Esophagus squamous epithelium (tissue), 4 donors: Measurements from ENCODE around the gene COL1A2.

Experiments used
- POLR2A ChIP-seq, 4 donors: fragments of 450-650 bp; IDR thresholded peaks; one replicate each; pipeline ENCODE4 v1.6.1; 2017; ENCODE audit warnings: antibody characterized with exemption in 4 of 4, mild to moderate bottlenecking in 4 of 4, moderate library complexity in 3 of 4
- TF ChIP-seq, protein P1 (sequence below), 6 experiments: fragments of 450-650 bp in 4 of 6; fragments of 200-600 bp in 2 of 6; sonication (generic) in 2 of 6; IDR thresholded peaks; one replicate each; pipeline ENCODE4 v1.5.1; 2016 to 2019; ENCODE audit warnings: antibody characterized with exemption in 6 of 6, mild to moderate bottlenecking in 4 of 6, moderate library complexity in 4 of 6

DNA sequence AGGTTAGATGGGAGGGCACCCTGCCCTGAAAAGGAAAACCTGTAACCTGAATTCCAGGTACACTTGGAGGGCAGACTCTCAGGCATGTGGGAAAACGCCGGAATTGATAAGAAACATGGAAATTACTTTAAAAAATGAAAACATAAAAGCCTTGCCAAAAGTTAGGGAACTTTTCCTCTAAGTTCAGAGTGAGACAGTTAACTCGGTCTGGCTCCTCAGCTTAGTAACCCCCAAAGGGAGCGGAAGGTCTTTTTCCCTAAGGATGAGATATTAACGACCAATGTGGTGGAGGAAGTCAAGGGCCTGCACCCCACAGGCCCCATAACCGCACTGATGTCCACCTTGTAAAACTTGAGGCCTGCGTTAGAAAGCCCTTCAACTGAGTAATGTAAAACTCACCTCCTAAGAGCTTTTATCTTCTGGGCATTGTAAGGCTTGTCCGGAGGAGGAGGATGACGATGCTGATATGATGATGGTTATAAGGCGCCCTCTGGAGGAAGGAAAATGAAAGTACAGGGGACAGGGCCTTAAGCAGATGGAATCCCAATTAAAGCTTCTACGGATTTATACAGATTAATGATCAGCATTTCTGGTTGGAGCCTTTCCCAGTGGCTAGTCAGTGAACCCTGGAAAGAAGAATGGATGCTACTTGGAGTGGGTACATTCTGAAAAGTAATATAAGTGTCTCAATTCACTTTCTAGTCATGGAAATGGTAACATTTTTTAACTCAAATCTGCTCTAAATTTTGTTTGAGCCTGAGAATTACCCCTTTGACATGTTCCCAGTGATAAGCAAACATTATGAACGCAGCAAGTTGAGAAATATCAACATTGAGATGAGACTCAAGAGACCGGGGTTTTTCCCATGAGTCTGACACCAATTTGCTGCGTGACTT, 694 bp downstream of the COL1A2 start:
- TF ChIP-seq, protein P1, sequence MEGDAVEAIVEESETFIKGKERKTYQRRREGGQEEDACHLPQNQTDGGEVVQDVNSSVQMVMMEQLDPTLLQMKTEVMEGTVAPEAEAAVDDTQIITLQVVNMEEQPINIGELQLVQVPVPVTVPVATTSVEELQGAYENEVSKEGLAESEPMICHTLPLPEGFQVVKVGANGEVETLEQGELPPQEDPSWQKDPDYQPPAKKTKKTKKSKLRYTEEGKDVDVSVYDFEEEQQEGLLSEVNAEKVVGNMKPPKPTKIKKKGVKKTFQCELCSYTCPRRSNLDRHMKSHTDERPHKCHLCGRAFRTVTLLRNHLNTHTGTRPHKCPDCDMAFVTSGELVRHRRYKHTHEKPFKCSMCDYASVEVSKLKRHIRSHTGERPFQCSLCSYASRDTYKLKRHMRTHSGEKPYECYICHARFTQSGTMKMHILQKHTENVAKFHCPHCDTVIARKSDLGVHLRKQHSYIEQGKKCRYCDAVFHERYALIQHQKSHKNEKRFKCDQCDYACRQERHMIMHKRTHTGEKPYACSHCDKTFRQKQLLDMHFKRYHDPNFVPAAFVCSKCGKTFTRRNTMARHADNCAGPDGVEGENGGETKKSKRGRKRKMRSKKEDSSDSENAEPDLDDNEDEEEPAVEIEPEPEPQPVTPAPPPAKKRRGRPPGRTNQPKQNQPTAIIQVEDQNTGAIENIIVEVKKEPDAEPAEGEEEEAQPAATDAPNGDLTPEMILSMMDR (IDR thresholded peaks at IDR 0.05): peak; percentile 51 to 65 (median 63)
- peak in 1 of 4 donors; percentile 20 for TF ChIP-seq POLR2A (IDR thresholded peaks at IDR 0.05)
